HG02970 (cell line): ENCODE measurements around the gene MBD5.

ENCODE experiments used
- ATAC-seq: cut with Tn5 transposase; IDR thresholded peaks from one replicate; pipeline ENCODE4 v1.9.1; 2021; ENCODE audit warnings: mild to moderate bottlenecking, moderate library complexity, moderate number of reproducible peaks; ENCODE audit not compliant: unreplicated experiment, low FRiP score

MBD5 gene

GRCh38 chr2:148106331-148106730, 85.4 kb downstream of the MBD5 start:
- no peak for ATAC-seq

- ATAC-seq, result no peak
Measured at GRCh38 chr2:148108385-148108784, 87.5 kb downstream of the MBD5 start.

- no peak for ATAC-seq
Measured at GRCh38 chr2:148110184-148110583, 89.3 kb downstream of the MBD5 start.

GRCh38 chr2:148122788-148123187, 101.9 kb downstream of the MBD5 start:
- ATAC-seq, result no peak

GRCh38 chr2:148124271-148124670, 103.4 kb downstream of the MBD5 start:
- ATAC-seq, result no peak

- ATAC-seq, result no peak
Measured at GRCh38 chr2:148130581-148130980, 109.7 kb downstream of the MBD5 start.

- ATAC-seq, result no peak
Measured at GRCh38 chr2:148132412-148132811, 111.5 kb downstream of the MBD5 start.

GRCh38 chr2:148135705-148136104, 114.8 kb downstream of the MBD5 start:
- ATAC-seq, result no peak

- no peak for ATAC-seq
Measured at GRCh38 chr2:148136441-148136840, 115.5 kb downstream of the MBD5 start.

GRCh38 chr2:148161909-148162435, 141.1 kb downstream of the MBD5 start:
- no peak for ATAC-seq

GRCh38 chr2:148162871-148163270, 142.0 kb downstream of the MBD5 start:
- no peak for ATAC-seq

GRCh38 chr2:148165975-148166374, 145.1 kb downstream of the MBD5 start:
- ATAC-seq, result no peak

GRCh38 chr2:148167241-148167766, 146.4 kb downstream of the MBD5 start:
- no peak for ATAC-seq

GRCh38 chr2:148167855-148168254, 147.0 kb downstream of the MBD5 start:
- no peak for ATAC-seq

GRCh38 chr2:148172131-148172753, 151.4 kb downstream of the MBD5 start:
- no peak for ATAC-seq

- ATAC-seq, result no peak
Measured at GRCh38 chr2:148173168-148173567, 152.3 kb downstream of the MBD5 start.

- ATAC-seq, result no peak
Measured at GRCh38 chr2:148177559-148177958, 156.7 kb downstream of the MBD5 start.

- no peak for ATAC-seq
Measured at GRCh38 chr2:148179724-148180123, 158.8 kb downstream of the MBD5 start.

GRCh38 chr2:148184976-148185375, 164.1 kb downstream of the MBD5 start:
- ATAC-seq, result no peak

- ATAC-seq, result no peak
Measured at GRCh38 chr2:148194882-148195281, 174.0 kb downstream of the MBD5 start.

GRCh38 chr2:148201075-148202004, 180.4 kb downstream of the MBD5 start:
- no peak for ATAC-seq
